IMR-90 (cell line): Measurements from ENCODE around the gene TAF6L. TPM values are rescaled to one million over a fixed set of nuclear protein-coding genes. Genes with fewer than 3 reads are reported as not detected.

Experiments
- ATAC-seq: fragments of 200-7000 bp; cut with Tn5 transposase; 2 replicates; pipeline ENCODE4 v1.9.1; 2020; ENCODE audit warnings: low read depth, mild to moderate bottlenecking, moderate library complexity
- Bru-seq: library from RNA; stranded (reverse); fragments of 400-500 nt; gene quantifications from one replicate; lab custom pipeline; 2021; lab: Mats Ljungman, UMichigan
- BruChase-seq, 2 experiments: library from RNA; stranded (reverse); fragments of 400-500 nt; gene quantifications; one replicate each; lab custom pipeline; 2021; lab: Mats Ljungman, UMichigan
- BruUV-seq: library from RNA; stranded (reverse); fragments of 400-500 nt; replicated peaks from 2 replicates; lab custom pipeline; 2021; lab: Mats Ljungman, UMichigan
- CTCF ChIA-PET: fragments of 300-600 bp; formaldehyde crosslinking; extraction: SDS; loops from one replicate; lab custom pipeline; 2021; ENCODE audit warnings: antibody characterized with exemption; lab: Yijun Ruan, JAX
- POLR2A ChIA-PET: fragments of 300-600 bp; sonication (Branson Sonifier 250); formaldehyde crosslinking; loops from one replicate; lab custom pipeline; 2022; ENCODE audit warnings: antibody characterized with exemption; ENCODE audit not compliant: unreplicated experiment; lab: Charles Lee
- DNase-seq: peaks from one replicate; pipeline ENCODE4 v3.0.0; 2013
- H2AFZ ChIP-seq: replicated peaks from 2 replicates; pipeline ENCODE3; 2013; ENCODE audit warnings: low read length, mild to moderate bottlenecking; ENCODE audit not compliant: poor library complexity
- H2AK5ac ChIP-seq: 2 replicates; pipeline ENCODE4 v1.6.1; 2013; ENCODE audit warnings: low read depth, low read length, inconsistent platforms
- H2AK9ac ChIP-seq: replicated peaks from 2 replicates; pipeline ENCODE3; 2013; ENCODE audit warnings: mild to moderate bottlenecking, low read depth, low read length, moderate library complexity; ENCODE audit not compliant: poor library complexity
- H2BK120ac ChIP-seq: 2 replicates; pipeline ENCODE4 v1.6.1; 2013; ENCODE audit warnings: low read depth, low read length, inconsistent platforms
- H2BK15ac ChIP-seq: 3 replicates; pipeline ENCODE4 v1.6.1; 2013; ENCODE audit warnings: low read depth, low read length, inconsistent platforms
- H2BK20ac ChIP-seq: 2 replicates; pipeline ENCODE4 v1.6.1; 2013; ENCODE audit warnings: low read depth, mild to moderate bottlenecking, inconsistent platforms, low read length, moderate library complexity
- H2BK5ac ChIP-seq: 2 replicates; pipeline ENCODE4 v1.6.1; 2013; ENCODE audit warnings: mild to moderate bottlenecking, low read depth, low read length, inconsistent platforms; ENCODE audit not compliant: poor library complexity, severe bottlenecking
- H3K14ac ChIP-seq: replicated peaks from 2 replicates; pipeline ENCODE4 v1.6.1; 2013; ENCODE audit warnings: low read depth, low read length, inconsistent platforms
- H3K18ac ChIP-seq: 2 replicates; pipeline ENCODE4 v1.6.1; 2013; ENCODE audit warnings: low read depth, low read length, control low read depth
- H3K23ac ChIP-seq: 2 replicates; pipeline ENCODE4 v1.6.1; 2013; ENCODE audit warnings: low read depth, low read length, inconsistent platforms
- H3K27ac ChIP-seq: 2 replicates; pipeline ENCODE4 v1.5.1; 2013; ENCODE audit warnings: mild to moderate bottlenecking, control low read depth, low read length; ENCODE audit not compliant: insufficient read depth
- H3K27me3 ChIP-seq: 2 replicates; pipeline ENCODE4 v1.6.1; 2013; ENCODE audit warnings: low read length; ENCODE audit not compliant: control insufficient read depth, insufficient read depth
- H3K36me3 ChIP-seq: 2 replicates; pipeline ENCODE4 v1.6.1; 2013; ENCODE audit warnings: low read length, mixed read lengths; ENCODE audit not compliant: control insufficient read depth, insufficient read depth
- H3K4ac ChIP-seq: 2 replicates; pipeline ENCODE4 v1.6.1; 2013; ENCODE audit warnings: low read depth, low read length, inconsistent platforms
- H3K4me1 ChIP-seq: 2 replicates; pipeline ENCODE4 v1.6.1; 2013; ENCODE audit warnings: low read length, mixed read lengths; ENCODE audit not compliant: control insufficient read depth, insufficient read depth
- H3K4me2 ChIP-seq: 2 replicates; pipeline ENCODE4 v1.6.1; 2013; ENCODE audit warnings: low read depth, mild to moderate bottlenecking, control low read depth, low read length, moderate library complexity
- H3K4me3 ChIP-seq: 2 replicates; pipeline ENCODE4 v1.5.1; 2013; ENCODE audit warnings: low read depth, mild to moderate bottlenecking, control low read depth, low read length, moderate library complexity; ENCODE audit not compliant: insufficient read depth
- H3K56ac ChIP-seq: 2 replicates; pipeline ENCODE4 v1.6.1; 2013; ENCODE audit warnings: low read length, inconsistent platforms; ENCODE audit not compliant: insufficient read depth; ENCODE audit errors: extremely low read depth
- H3K79me1 ChIP-seq, 2 experiments: 2 replicates each; pipeline ENCODE4 v1.6.1; 2013; ENCODE audit warnings: low read length in 2 of 2, inconsistent platforms in 1 of 2, low read depth in 1 of 2
- H3K9ac ChIP-seq: 2 replicates; pipeline ENCODE4 v1.6.1; 2013; ENCODE audit warnings: low read depth, low read length, control low read depth
- H3K9me1 ChIP-seq: 2 replicates; pipeline ENCODE4 v1.6.1; 2013; ENCODE audit warnings: low read length, inconsistent platforms; ENCODE audit not compliant: insufficient read depth
- H3K9me3 ChIP-seq: 2 replicates; pipeline ENCODE4 v1.6.1; 2013; ENCODE audit warnings: low read length; ENCODE audit not compliant: control insufficient read depth, insufficient read depth
- H4K20me1 ChIP-seq: 2 replicates; pipeline ENCODE4 v1.6.1; 2013; ENCODE audit warnings: low read length, inconsistent platforms; ENCODE audit not compliant: insufficient read depth
- H4K5ac ChIP-seq: 2 replicates; pipeline ENCODE4 v1.6.1; 2013; ENCODE audit warnings: mild to moderate bottlenecking, low read depth, low read length, control low read depth
- H4K8ac ChIP-seq, 2 experiments: 2 replicates each; pipeline ENCODE4 v1.6.1; 2013; ENCODE audit warnings: low read depth in 2 of 2, low read length in 2 of 2, control low read depth in 1 of 2, inconsistent platforms in 1 of 2
- H4K91ac ChIP-seq: 2 replicates; pipeline ENCODE4 v1.6.1; 2013; ENCODE audit warnings: low read depth, low read length, inconsistent platforms; ENCODE audit not compliant: insufficient read depth
- BHLHE40 ChIP-seq: fragments of 150-350 bp; IDR thresholded peaks from 2 replicates; pipeline ENCODE4 v1.6.1; 2016; ENCODE audit warnings: mild to moderate bottlenecking, low read depth, low read length
- CEBPB ChIP-seq: IDR thresholded peaks from 2 replicates; pipeline ENCODE4 v1.6.1; 2012; ENCODE audit warnings: low read depth, low read length, improper control_type of control experiment
- CHD1 ChIP-seq: IDR thresholded peaks from 2 replicates; pipeline ENCODE4 v1.6.1; 2012; ENCODE audit warnings: low read depth, low read length, improper control_type of control experiment
- MAZ ChIP-seq: IDR thresholded peaks from 2 replicates; pipeline ENCODE4 v1.6.1; 2012; ENCODE audit warnings: low read depth, mild to moderate bottlenecking, low read length, improper control_type of control experiment, moderate library complexity, borderline replicate concordance
- NFE2L2 ChIP-seq: fragments of 150-350 bp; IDR thresholded peaks from 2 replicates; pipeline ENCODE4 v1.6.1; 2016; ENCODE audit warnings: low read depth, mild to moderate bottlenecking, low read length
- POLR2A ChIP-seq: IDR thresholded peaks from 2 replicates; pipeline ENCODE4 v1.6.1; 2012; ENCODE audit warnings: mild to moderate bottlenecking, low read depth, low read length
- WGBS, 2 experiments: methylation state at CpG; one replicate each; pipeline versions ENCODE4 v1.1.5 to v1.1.7; 2013; ENCODE audit warnings: missing lambda C conversion rate in 2 of 2; ENCODE audit not compliant: insufficient read length in 1 of 2; ENCODE audit errors: extremely low coverage in 2 of 2; 5-methylcytosine and 5-hydroxymethylcytosine counted together
- dilution Hi-C: fragments of 300-500 bp; cut with HindIII; formaldehyde crosslinking; loops from one replicate; pipeline ENCODE4 v1.14.3; 2018; ENCODE audit warnings: low sequenced_read_pairs; ENCODE audit not compliant: unreplicated experiment
- in situ Hi-C: fragments of 300-500 bp; cut with MboI; formaldehyde crosslinking; loops from 3 replicates; pipeline ENCODE4 v1.14.3; 2019; ENCODE audit warnings: low sequenced_read_pairs, inconsistent platforms, mixed read lengths
- intact Hi-C: fragments of 100-400 bp; cut with micrococcal nuclease; formaldehyde crosslinking; loops from 2 replicates; pipeline ENCODE4 v1.10.0; 2022
- long read RNA-seq: library from polyadenylated mRNA; unstranded; transcript quantifications from one replicate; pipeline ENCODE4 v2.0.0, GENCODE V29; 2021; ENCODE audit not compliant: unreplicated experiment
- polyA plus RNA-seq, 3 experiments: library from polyadenylated mRNA; depleted of rRNA; stranded (reverse); fragments of >200 nt; gene quantifications; 2 replicates each; pipeline ENCODE4 v1.2.3, GENCODE V29; 2012; ENCODE audit warnings: low replicate concordance in 1 of 3
- total RNA-seq: library from RNA; depleted of rRNA; stranded (reverse); fragments of >200 nt; gene quantifications from 2 replicates; pipeline ENCODE4 v1.2.3, GENCODE V29; 2012; rRNA removed
- TF ChIP-seq, protein P1 (sequence below): fragments of 150-350 bp; IDR thresholded peaks from 2 replicates; pipeline ENCODE4 v1.6.1; 2017; ENCODE audit warnings: mild to moderate bottlenecking, antibody characterized with exemption, low read length, low read depth

The TAF6L gene, protein sequence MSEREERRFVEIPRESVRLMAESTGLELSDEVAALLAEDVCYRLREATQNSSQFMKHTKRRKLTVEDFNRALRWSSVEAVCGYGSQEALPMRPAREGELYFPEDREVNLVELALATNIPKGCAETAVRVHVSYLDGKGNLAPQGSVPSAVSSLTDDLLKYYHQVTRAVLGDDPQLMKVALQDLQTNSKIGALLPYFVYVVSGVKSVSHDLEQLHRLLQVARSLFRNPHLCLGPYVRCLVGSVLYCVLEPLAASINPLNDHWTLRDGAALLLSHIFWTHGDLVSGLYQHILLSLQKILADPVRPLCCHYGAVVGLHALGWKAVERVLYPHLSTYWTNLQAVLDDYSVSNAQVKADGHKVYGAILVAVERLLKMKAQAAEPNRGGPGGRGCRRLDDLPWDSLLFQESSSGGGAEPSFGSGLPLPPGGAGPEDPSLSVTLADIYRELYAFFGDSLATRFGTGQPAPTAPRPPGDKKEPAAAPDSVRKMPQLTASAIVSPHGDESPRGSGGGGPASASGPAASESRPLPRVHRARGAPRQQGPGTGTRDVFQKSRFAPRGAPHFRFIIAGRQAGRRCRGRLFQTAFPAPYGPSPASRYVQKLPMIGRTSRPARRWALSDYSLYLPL
- total RNA-seq (8.1 and 9.5 TPM in 2 replicates), polyA plus RNA-seq (2012; rRNA removed) (13.5 and 14.5 TPM in 2 replicates), Bru-seq, nascent RNA (percentile 46 among the genes with signal in this experiment), BruChase-seq, experiment 1, labeled RNA remaining after a 6-hour chase (percentile 53 among the genes with signal in this experiment), BruChase-seq, experiment 2, labeled RNA remaining after a 2-hour chase (percentile 45 among the genes with signal in this experiment)
- polyA plus RNA-seq (2012; cell fraction: cytosol; rRNA removed): 10.3 and 12.5 TPM in 2 replicates
- 70.0 and 76.6 TPM in 2 replicates for polyA plus RNA-seq (2012; cell fraction: nucleus; rRNA removed; ENCODE audit: low replicate concordance)
- long read RNA-seq, transcript TAF6L-201 (11 exons, 2,116 nt): major isoform, 17 of 37 reads
- long read RNA-seq, partial matches to known transcripts: 6 of 37 reads
- long read RNA-seq, other reads (novel, unspliced or antisense): 14 of 37 reads

DNA sequence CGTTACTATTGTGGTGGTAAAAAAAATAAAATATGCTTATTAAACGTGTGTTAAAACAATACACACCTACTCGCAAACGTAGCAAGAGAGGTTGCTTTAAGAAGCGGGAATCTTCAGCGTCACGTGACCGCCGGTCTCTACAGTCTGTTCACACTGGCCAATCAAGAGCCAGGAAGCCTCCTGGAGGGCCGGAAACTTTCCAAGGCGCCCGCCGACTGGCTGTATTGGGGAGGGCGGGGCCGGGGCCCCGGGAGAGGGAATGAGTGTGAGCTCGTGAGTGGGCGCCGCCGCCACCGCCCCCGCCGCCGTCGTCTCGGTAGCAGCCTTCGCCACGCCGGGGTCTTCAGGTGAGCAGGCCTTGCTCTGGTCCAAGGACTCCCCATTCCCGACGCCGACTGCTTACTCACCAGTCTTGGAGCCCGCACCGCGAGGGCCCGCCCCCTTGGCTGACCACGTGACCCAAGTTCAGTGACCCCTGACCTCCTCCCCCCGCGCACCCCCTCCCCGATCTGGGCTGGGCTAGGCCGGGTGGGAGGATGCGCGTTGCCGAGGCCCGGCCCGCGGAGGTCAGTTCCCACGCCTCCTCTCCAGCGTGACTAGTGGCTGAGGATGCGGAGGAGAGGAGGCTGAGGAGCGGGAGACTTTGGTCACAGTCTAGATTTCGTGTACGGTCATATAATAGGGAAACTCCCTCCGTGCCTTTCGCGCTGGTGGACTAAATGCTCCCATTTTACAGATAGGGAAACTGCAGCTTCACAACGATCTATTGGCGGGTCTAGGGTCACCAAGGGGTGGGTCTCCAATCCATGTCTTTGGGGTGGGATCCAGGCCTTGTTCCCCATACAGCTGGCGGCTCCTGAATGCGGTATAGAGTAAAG, at the start of gene TAF6L:
Gene TAF6L, plus strand, starts transcription at position 253 of the 878 bp plus-strand sequence. CDS start 4,388 bp downstream, outside the sequence.
- dilution Hi-C loops (no loop called here), in situ Hi-C loops (no loop called here), intact Hi-C loops (no loop called here)
- H4K91ac ChIP-seq: peak within 1 kb of the TSS; percentile 77
- 0 out of 2 replicates have a peak, but pooled peaks cover 3% of the 10 kb centered on the region for H3K9me1 ChIP-seq
- WGBS, 2 experiments: 10% methylated on average over 6 of the region's 60 CpGs; no CpG with 5 or more reads in 1 of the 2 experiments
- no TSS peak for BruUV-seq
- POLR2A ChIA-PET: interaction anchor here (0.6 to 1.0 kb wide), 2 partner anchors 10 to 17 kb away, joined by 3 to 5 read pairs; partner anchors contain the start of genes POLR2G and ZBTB3
- H2BK20ac ChIP-seq: no peak within 1 kb of the TSS
- DNase-seq (peak; percentile 95), ATAC-seq (peak; percentile 99)
- peak within 1 kb of the TSS; percentile 88 for H3K4ac ChIP-seq
- TF ChIP-seq NFE2L2 (peak; percentile 5; the same call in 1 of the 2 replicates), CHD1 (no peak), POLR2A (peak; percentile 75), MAZ (peak; percentile 96), BHLHE40 (peak; percentile 77), CEBPB (no peak)
- TF ChIP-seq, protein P1, sequence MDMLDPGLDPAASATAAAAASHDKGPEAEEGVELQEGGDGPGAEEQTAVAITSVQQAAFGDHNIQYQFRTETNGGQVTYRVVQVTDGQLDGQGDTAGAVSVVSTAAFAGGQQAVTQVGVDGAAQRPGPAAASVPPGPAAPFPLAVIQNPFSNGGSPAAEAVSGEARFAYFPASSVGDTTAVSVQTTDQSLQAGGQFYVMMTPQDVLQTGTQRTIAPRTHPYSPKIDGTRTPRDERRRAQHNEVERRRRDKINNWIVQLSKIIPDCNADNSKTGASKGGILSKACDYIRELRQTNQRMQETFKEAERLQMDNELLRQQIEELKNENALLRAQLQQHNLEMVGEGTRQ: peak; percentile 97
- CTCF ChIA-PET: interaction anchor here (0.9 to 3.8 kb wide), 2 partner anchors 10 to 16 kb away, joined by 5 to 26 read pairs; partner anchors contain the start of gene TMEM179B
- H2AK9ac ChIP-seq: peak within 1 kb of the TSS; percentile 77
- peak within 1 kb of the TSS; percentile 95 for H2AFZ ChIP-seq
- peak within 1 kb of the TSS; percentile 66 for H2BK120ac ChIP-seq
- no peak within 1 kb of the TSS; the same call in 2 of the 3 replicates for H2BK15ac ChIP-seq
- no peaks in the 10 kb centered on the region for H3K27me3 ChIP-seq
- peaks cover 3% of the 10 kb centered on the region for H3K4me1 ChIP-seq
- peaks cover 8 to 31% of the 10 kb centered on the region in 2 experiments for H3K79me1 ChIP-seq
- H3K4me2 ChIP-seq: peak within 1 kb of the TSS; percentile 93
- no peaks in the 10 kb centered on the region for H4K20me1 ChIP-seq
- H3K23ac ChIP-seq: peak within 1 kb of the TSS; percentile 74
- H3K9ac ChIP-seq: peak within 1 kb of the TSS; percentile 78
- H2AK5ac ChIP-seq: peak within 1 kb of the TSS; percentile 85
- H2BK5ac ChIP-seq: peak within 1 kb of the TSS; percentile 90
- H3K18ac ChIP-seq: peak within 1 kb of the TSS; percentile 88
- peak within 1 kb of the TSS; percentile 81 for H3K4me3 ChIP-seq
- H3K36me3 ChIP-seq: peaks cover 14% of the 10 kb centered on the region
- peak within 1 kb of the TSS; percentile 93 to 97 for H4K8ac ChIP-seq
- H3K56ac ChIP-seq: peak within 1 kb of the TSS; percentile 91
- peak within 1 kb of the TSS; percentile 80 for H3K14ac ChIP-seq
- peak within 1 kb of the TSS; percentile 96 for H3K27ac ChIP-seq
- peak within 1 kb of the TSS; percentile 97 for H4K5ac ChIP-seq
- H3K9me3 ChIP-seq: no peaks in the 10 kb centered on the region
